ENCODE data around the gene REST. TPM values are rescaled to one million over a fixed set of nuclear protein-coding genes. Genes with fewer than 3 reads are reported as not detected.

Gene REST
- total RNA-seq, 1 donor from 2014 or later = 74.8 TPM

DNA sequence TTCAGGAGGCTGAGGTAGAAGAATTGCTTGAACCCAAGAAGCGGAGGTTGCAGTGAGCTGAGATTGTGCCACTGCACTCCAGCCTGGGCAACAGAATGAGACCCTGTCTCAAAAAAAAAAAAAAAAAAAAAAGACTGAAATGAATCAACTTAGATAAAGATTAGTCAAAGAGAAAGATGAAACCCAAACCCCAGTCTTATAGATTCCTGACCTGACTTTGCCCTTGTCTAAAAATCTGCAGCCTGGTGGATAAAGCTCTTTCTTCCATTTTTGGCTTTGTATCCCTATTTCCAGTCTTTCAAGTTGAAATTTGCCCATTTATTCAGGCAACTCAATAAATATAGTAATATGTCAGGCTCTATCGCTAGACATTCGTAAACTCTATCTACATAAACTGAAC is 46.9 kb upstream of the REST start:
- DNase-seq (ENCODE audit: low read depth) = no peak
- H3K27ac Mint-ChIP-seq (ENCODE audit: unreplicated experiment) = no peak overlapping the region
- no peak overlapping the region for H3K4me2 ChIP-seq (ENCODE audit: low read length)
- H3K27ac ChIP-seq (ENCODE audit: low read depth, low read length) = no peak overlapping the region
- H3K9ac ChIP-seq (ENCODE audit: low read length) = no peak overlapping the region
- no peak overlapping the region for H3K4me3 Mint-ChIP-seq (ENCODE audit: unreplicated experiment)
- H3K4me3 ChIP-seq (ENCODE audit: insufficient read depth, low read depth, low read length) = no peak overlapping the region
- no peaks in the 10 kb centered on the region for H3K9me3 ChIP-seq (ENCODE audit: insufficient read depth, low read depth, low read length)
- no peaks in the 10 kb centered on the region for H3K79me2 ChIP-seq (ENCODE audit: insufficient read depth, low read length)
- TF ChIP-seq EZH2 (IDR thresholded peaks at IDR 0.05; ENCODE audit: insufficient read depth, low read length) = no peak
- TF ChIP-seq, protein P1, sequence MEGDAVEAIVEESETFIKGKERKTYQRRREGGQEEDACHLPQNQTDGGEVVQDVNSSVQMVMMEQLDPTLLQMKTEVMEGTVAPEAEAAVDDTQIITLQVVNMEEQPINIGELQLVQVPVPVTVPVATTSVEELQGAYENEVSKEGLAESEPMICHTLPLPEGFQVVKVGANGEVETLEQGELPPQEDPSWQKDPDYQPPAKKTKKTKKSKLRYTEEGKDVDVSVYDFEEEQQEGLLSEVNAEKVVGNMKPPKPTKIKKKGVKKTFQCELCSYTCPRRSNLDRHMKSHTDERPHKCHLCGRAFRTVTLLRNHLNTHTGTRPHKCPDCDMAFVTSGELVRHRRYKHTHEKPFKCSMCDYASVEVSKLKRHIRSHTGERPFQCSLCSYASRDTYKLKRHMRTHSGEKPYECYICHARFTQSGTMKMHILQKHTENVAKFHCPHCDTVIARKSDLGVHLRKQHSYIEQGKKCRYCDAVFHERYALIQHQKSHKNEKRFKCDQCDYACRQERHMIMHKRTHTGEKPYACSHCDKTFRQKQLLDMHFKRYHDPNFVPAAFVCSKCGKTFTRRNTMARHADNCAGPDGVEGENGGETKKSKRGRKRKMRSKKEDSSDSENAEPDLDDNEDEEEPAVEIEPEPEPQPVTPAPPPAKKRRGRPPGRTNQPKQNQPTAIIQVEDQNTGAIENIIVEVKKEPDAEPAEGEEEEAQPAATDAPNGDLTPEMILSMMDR (IDR thresholded peaks at IDR 0.05; ENCODE audit: insufficient read depth, low read depth, low read length) = no peak
- H2AFZ ChIP-seq (ENCODE audit: low read depth, low read length) = no peak overlapping the region
- H3K27me3 ChIP-seq (ENCODE audit: insufficient read depth, low read length) = no peaks in the 10 kb centered on the region
- H3K27me3 Mint-ChIP-seq (ENCODE audit: low read depth, unreplicated experiment) = peaks cover 9% of the 10 kb centered on the region
- peaks cover 4% of the 10 kb centered on the region for H3K9me3 Mint-ChIP-seq (ENCODE audit: unreplicated experiment)
- H3K36me3 ChIP-seq (ENCODE audit: insufficient read depth, low read length) = no peaks in the 10 kb centered on the region
- peaks cover 3% of the 10 kb centered on the region for H3K4me1 Mint-ChIP-seq (ENCODE audit: low read depth, unreplicated experiment)
- H3K4me1 ChIP-seq (ENCODE audit: insufficient read depth, low read length) = no peaks in the 10 kb centered on the region
- no peaks in the 10 kb centered on the region for H4K20me1 ChIP-seq (ENCODE audit: insufficient read depth, low read length)
- no peaks in the 10 kb centered on the region for H3K36me3 Mint-ChIP-seq (ENCODE audit: low read depth, unreplicated experiment)
- no peak for FAIRE-seq

DNA sequence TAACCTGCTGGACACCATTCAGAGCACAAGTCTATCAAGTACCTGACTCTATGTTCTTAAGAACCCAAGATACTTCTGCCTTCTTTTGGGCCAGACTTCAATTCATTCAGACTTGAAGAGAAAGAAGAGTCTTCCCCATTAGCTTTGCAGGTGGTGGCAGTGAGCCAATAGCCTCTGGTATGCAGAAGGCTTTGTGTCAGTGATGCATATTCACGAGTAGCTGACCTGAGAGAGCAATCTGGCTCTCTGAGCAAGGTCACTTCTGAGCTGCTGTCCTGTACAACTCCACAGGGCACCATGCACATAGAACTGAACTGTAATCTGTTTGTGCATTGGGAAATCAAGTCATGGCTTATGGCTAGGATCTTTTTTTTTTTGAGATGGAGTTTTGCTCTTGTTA is 46.3 kb upstream of the REST start:
- Mint-ChIP-seq H3K4me3 (ENCODE audit: unreplicated experiment) (no peak overlapping the region), H3K27me3 (ENCODE audit: low read depth, unreplicated experiment) (peaks cover 9% of the 10 kb centered on the region), H3K36me3 (ENCODE audit: low read depth, unreplicated experiment) (no peaks in the 10 kb centered on the region), H3K27ac (ENCODE audit: unreplicated experiment) (no peak overlapping the region), H3K9me3 (ENCODE audit: unreplicated experiment) (peaks cover 5% of the 10 kb centered on the region), H3K4me1 (ENCODE audit: low read depth, unreplicated experiment) (peaks cover 3% of the 10 kb centered on the region)
- H3K27me3 ChIP-seq (ENCODE audit: insufficient read depth, low read length) = no peaks in the 10 kb centered on the region
- H3K4me2 ChIP-seq (ENCODE audit: low read length) = no peak overlapping the region
- H3K79me2 ChIP-seq (ENCODE audit: insufficient read depth, low read length) = no peaks in the 10 kb centered on the region
- no peak overlapping the region for H3K9ac ChIP-seq (ENCODE audit: low read length)
- H3K36me3 ChIP-seq (ENCODE audit: insufficient read depth, low read length) = no peaks in the 10 kb centered on the region
- no peak overlapping the region for H3K27ac ChIP-seq (ENCODE audit: low read depth, low read length)
- DNase-seq (ENCODE audit: low read depth) (peak; percentile 19), FAIRE-seq (no peak)
- no peak overlapping the region for H3K4me3 ChIP-seq (ENCODE audit: insufficient read depth, low read depth, low read length)
- H3K4me1 ChIP-seq (ENCODE audit: insufficient read depth, low read length) = no peaks in the 10 kb centered on the region
- H4K20me1 ChIP-seq (ENCODE audit: insufficient read depth, low read length) = no peaks in the 10 kb centered on the region
- H2AFZ ChIP-seq (ENCODE audit: low read depth, low read length) = no peak overlapping the region
- TF ChIP-seq, protein P1 (IDR thresholded peaks at IDR 0.05; ENCODE audit: insufficient read depth, low read depth, low read length) = no peak
- no peak for TF ChIP-seq EZH2 (IDR thresholded peaks at IDR 0.05; ENCODE audit: insufficient read depth, low read length)
- no peaks in the 10 kb centered on the region for H3K9me3 ChIP-seq (ENCODE audit: insufficient read depth, low read depth, low read length)

DNA sequence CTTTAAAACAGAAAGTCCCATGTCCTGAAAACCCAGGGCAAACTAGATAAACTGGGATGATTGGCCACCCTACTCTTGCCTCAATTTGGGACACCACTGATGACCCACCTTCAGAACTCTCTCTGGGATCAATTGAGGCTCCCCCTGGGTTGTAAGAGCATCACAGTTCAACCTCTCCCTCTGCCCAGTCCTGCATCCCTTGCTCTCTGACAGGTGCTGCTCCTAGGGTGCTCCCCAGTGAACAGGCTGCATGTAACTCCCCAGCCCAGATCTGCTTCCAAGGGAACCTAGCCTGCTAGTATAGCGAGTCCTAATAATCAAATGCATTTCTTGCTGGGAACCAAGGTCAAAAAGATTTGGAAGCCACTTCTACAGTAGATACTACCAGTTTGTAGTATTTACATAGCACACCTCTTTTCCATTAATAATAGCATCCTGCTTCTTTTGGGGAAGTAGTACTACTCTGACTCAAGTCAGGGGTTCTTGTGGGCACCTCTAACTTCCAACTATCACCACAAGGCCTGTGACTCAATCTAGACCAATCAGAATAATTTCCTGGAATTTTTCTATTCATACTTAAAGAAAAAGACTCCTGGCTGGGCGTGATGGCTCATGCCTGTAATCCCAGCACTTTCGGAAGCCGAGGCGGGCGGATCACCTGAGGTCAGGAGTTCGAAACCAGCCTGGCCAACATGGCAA is 44.1 kb upstream of the REST start:
- no peaks in the 10 kb centered on the region for H3K4me1 ChIP-seq (ENCODE audit: insufficient read depth, low read length)
- DNase-seq (ENCODE audit: low read depth) = peak; percentile 29
- no peak for FAIRE-seq
- H3K79me2 ChIP-seq (ENCODE audit: insufficient read depth, low read length) = no peaks in the 10 kb centered on the region
- H3K4me3 Mint-ChIP-seq (ENCODE audit: unreplicated experiment) = no peak overlapping the region
- H3K36me3 Mint-ChIP-seq (ENCODE audit: low read depth, unreplicated experiment) = no peaks in the 10 kb centered on the region
- no peak overlapping the region for H3K27ac Mint-ChIP-seq (ENCODE audit: unreplicated experiment)
- H3K9me3 Mint-ChIP-seq (ENCODE audit: unreplicated experiment) = peaks cover 5% of the 10 kb centered on the region
- H3K9me3 ChIP-seq (ENCODE audit: insufficient read depth, low read depth, low read length) = no peaks in the 10 kb centered on the region
- no peak overlapping the region for H3K27ac ChIP-seq (ENCODE audit: low read depth, low read length)
- no peak overlapping the region for H3K4me2 ChIP-seq (ENCODE audit: low read length)
- no peaks in the 10 kb centered on the region for H3K36me3 ChIP-seq (ENCODE audit: insufficient read depth, low read length)
- no peak overlapping the region for H3K4me3 ChIP-seq (ENCODE audit: insufficient read depth, low read depth, low read length)
- H4K20me1 ChIP-seq (ENCODE audit: insufficient read depth, low read length) = no peaks in the 10 kb centered on the region
- no peak overlapping the region for H3K9ac ChIP-seq (ENCODE audit: low read length)
- H3K4me1 Mint-ChIP-seq (ENCODE audit: low read depth, unreplicated experiment) = peaks cover 3% of the 10 kb centered on the region
- no peak overlapping the region for H2AFZ ChIP-seq (ENCODE audit: low read depth, low read length)
- peaks cover 4% of the 10 kb centered on the region for H3K27me3 Mint-ChIP-seq (ENCODE audit: low read depth, unreplicated experiment)
- no peaks in the 10 kb centered on the region for H3K27me3 ChIP-seq (ENCODE audit: insufficient read depth, low read length)
- TF ChIP-seq EZH2 (IDR thresholded peaks at IDR 0.05; ENCODE audit: insufficient read depth, low read length) = no peak
- TF ChIP-seq, protein P1 (IDR thresholded peaks at IDR 0.05; ENCODE audit: insufficient read depth, low read depth, low read length) = no peak

All from astrocyte (in vitro differentiated cells and primary cell).